Cardiac fibroblast (primary cell): Measurements from ENCODE around the gene ASB1.

Source experiments
- DNase-seq, 2 donors: peaks; one replicate each; pipeline versions ENCODE4 v3.0.0 to v3.0.0-alpha.2; 2010; ENCODE audit warnings: low read depth in 2 of 2
- H3K4me3 ChIP-seq, 2 donors: replicated peaks in 1 of 2; 1 replicate in 1 of 2; 2 replicates in 1 of 2; pipeline ENCODE4 v1.5.1; 2011; ENCODE audit warnings: low read depth in 2 of 2, low read length in 2 of 2, mild to moderate bottlenecking in 2 of 2, moderate library complexity in 1 of 2
- CTCF ChIP-seq: IDR thresholded peaks from one replicate; pipeline ENCODE4 v1.5.1; 2011; ENCODE audit warnings: low read depth, mild to moderate bottlenecking, low read length, inconsistent platforms

The ASB1 gene

GRCh38 chr2:238450440-238450861 is 23.7 kb downstream of the ASB1 start:
- no peak for TF ChIP-seq CTCF
- DNase-seq: no peak
- H3K4me3 ChIP-seq: no peak overlapping the region

- TF ChIP-seq CTCF: no peak
- DNase-seq: no peak
These were observed 27.1 kb downstream of the ASB1 start for GRCh38 chr2:238453842-238454241.

GRCh38 chr2:238456449-238456848 is 29.7 kb downstream of the ASB1 start:
- TF ChIP-seq CTCF: no peak
- DNase-seq: no peak
- H3K4me3 ChIP-seq: no peak overlapping the region

More at GRCh38 chr2:238453842-238454241, 27.1 kb downstream of the ASB1 start:
- no peak overlapping the region for H3K4me3 ChIP-seq

- no peak for TF ChIP-seq CTCF
- DNase-seq: peak; percentile 64 to 69
- no peak overlapping the region for H3K4me3 ChIP-seq
These were observed 30.5 kb downstream of the ASB1 start for GRCh38 chr2:238456970-238457926.

GRCh38 chr2:238457927-238458324 is 31.2 kb downstream of the ASB1 start:
- DNase-seq: peak in 1 of 2 donors; percentile 33
- no peak overlapping the region for H3K4me3 ChIP-seq
- no peak for TF ChIP-seq CTCF

GRCh38 chr2:238458651-238459050 is 31.9 kb downstream of the ASB1 start:
- DNase-seq: peak in 1 of 2 donors; percentile 60
- no peak overlapping the region for H3K4me3 ChIP-seq
- TF ChIP-seq CTCF: no peak
